Measurements from ENCODE around the gene CCM2.
"Not testable (repeated sequence)": the region's sequence is repeated elsewhere in the genome, so short reads cannot be mapped to it uniquely, and the experiment has no call there.

CCM2 gene

DNA sequence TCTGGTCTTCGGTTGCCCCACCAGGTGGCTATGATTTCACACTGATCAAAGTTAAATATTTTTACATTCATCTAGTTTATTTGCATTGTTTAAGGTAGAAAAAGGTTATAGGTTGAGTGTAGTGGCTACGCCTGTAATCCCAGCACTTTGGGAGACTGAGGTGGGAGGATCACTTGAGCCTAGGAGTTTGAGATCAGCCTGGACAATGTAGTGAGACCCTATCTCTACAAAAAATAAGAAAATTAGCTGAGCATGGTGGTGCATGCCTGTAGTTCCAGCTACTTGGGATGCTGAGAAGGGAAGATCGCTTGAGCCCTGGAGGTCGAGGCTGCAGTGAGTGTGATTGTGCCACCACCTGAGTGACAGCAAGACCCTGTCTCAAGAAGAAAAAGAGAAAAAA, 3.8 kb downstream of the CCM2 start:
- DNase-seq, result no peak

DNA sequence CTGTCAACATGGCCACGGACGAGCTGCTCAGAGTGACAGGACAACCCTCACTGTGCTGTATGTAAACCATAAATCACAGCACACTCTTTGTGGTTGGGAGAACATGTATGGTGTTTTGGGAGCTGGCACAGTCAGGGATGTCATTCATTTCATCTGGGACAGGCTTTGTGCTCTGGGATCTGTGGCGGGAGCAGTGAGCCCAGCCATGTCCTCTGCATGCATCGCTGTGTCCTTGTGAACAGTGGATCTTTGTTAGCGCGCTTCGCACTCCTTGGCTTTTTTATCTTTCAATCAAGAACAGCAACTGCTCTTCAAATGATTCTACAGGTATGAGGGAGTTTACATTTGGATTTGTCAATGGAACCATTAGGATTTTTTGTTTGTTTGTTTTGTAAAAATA, 7.1 kb downstream of the CCM2 start:
- no peak for DNase-seq

DNA sequence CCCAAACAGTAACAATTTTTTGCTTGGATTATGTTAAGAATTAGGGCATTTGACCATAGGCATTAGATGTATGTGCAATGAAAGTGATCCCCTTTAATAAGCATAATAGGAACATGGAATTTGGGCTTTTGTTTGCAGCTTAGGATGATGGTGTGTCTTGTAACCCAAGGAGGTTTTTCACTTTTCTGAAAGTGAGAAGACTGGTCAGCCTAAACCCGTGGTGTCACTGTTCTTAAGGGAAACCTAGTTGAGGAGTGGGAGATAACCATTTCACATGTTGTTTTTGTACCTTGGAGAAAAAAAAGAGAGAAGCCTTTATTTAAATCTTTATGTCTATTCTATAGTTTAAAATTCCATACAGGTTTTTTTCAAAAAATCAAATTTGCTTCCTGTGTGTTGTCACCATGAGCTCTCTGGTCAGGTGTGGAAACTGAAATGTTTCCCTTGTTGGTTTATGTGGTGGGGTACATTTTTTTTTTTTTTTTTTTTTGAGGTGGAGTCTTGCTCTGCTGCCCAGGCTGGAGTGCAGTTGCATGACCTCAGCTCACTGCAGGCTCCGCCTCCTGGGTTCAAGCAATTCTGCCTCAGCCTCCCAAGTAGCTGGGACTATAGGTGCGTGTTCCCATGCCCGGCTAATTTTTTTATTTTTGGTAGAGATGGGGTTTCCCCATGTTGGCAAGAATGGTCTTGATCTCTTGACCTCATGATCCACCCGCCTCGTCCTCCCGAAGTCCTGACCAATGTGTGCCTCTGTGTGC, 7.7 kb downstream of the CCM2 start:
- no peak for DNase-seq

DNA sequence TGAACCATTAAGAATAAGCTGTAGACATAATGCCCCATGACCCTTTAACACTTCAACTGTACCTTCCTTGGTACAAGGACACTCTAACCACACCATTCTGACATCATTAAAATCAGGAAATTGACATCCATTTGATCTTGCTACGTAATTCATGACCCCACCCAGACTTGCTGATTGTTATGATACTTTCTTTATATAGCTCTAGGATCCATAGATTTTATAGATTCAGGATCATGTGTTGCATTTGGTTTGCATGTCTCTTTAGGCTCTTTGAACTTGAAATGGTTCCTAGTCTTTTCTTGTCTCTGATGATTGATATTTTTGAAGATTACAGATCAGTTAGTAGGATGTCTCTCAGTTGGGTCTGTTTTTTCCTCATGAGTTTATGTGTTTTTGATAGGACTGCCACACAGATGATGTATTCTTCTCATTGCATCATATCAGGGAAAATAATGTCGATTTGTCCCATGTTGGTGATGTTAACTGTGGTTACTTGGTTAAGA, 13.5 kb downstream of the CCM2 start:
- DNase-seq, result no peak

GRCh38 chr7:45015313-45015712, 15.3 kb downstream of the CCM2 start:
- DNase-seq, result no peak

- DNase-seq, result no peak
These were observed 17.3 kb downstream of the CCM2 start for GRCh38 chr7:45017253-45017652.

DNA sequence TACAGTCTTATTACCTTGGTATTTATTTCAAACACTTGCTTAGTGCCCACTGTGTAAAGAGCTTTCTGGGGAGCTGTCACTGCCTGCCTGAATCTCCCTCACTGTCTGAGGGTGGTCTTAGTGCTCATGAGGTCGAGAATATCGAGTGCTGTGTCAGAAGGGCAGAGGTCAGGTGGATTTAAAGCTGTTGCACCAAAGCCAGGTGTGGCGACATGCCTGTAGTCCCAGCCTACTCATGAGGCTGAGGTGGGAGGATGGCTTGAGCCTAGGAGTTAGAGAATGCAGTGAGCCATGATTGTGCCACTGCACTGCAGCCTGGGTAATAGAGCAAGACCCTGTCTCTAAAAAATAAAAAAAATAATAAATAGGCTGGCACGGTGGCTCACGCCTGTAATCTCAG, 20.9 kb downstream of the CCM2 start:
- DNase-seq, result no peak

GRCh38 chr7:45021604-45022296, 21.7 kb downstream of the CCM2 start:
- DNase-seq, result no peak

- no peak for DNase-seq
These were observed 24.2 kb downstream of the CCM2 start for GRCh38 chr7:45024126-45024744.

DNA sequence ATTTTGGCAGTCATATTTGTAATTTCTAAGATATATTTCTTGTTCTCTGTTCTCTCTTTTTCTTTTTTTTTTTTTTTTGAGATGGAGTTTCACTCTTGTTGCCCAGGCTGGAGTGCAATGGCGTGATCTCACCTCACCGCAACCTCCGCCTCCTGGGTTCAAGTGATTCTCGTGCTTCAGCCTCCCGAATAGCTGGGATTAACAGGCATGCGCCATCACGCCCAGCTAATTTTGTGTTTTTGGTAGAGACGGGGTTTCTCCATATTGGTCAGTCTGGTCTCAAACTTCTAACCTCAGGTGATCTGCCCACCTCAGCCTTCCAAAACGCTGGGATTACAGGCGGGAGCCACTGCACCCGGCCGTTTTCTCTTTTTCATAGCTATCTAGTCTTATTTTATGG, 25.5 kb downstream of the CCM2 start:
- DNase-seq, result not testable (repeated sequence)

GRCh38 chr7:45026013-45026412, 26.0 kb downstream of the CCM2 start:
- DNase-seq, result no peak

GRCh38 chr7:45026984-45027773, 27.2 kb downstream of the CCM2 start:
- no peak for DNase-seq

DNA sequence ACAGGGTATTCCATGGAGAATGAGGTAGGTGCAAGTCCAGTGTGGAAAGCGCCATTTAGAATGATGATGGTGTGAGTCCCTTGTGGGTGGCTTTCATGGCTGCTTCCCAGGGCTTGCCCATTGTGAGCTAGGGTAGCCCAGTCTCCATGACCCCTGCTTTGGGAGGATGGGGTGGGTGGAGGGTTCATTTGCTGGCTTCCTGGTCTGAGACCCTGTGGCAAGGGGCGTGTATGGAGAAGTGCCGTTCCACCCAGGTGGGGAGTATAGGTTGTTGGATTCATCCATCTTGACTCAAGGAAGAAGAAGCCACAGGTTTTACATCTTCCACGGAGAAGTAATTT, 27.7 kb downstream of the CCM2 start:
- DNase-seq, result no peak

- no peak for DNase-seq
These were observed 28.3 kb downstream of the CCM2 start for GRCh38 chr7:45028138-45028919.

- no peak for DNase-seq
These were observed 28.9 kb downstream of the CCM2 start for GRCh38 chr7:45028920-45029344.

DNA sequence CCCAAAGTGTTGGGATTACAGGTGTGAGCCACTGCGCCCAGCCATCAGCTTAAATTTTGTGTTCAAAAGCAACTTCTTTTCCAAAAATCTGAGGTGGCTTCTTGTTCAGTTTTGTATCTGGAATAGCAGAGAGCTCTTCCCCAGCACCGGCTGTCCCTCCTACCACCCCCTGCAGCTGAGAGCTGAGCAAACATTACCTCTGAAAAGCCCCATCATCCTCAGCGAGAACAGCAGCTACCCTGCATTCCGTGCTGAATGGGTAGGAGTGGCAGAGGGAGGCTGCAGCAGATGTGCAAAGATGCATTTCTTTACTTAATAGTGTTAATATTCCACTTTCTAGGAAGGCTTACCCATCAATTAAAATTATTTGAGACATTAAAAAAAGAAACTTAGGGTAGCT, 31.8 kb downstream of the CCM2 start:
- no peak for DNase-seq

DNA sequence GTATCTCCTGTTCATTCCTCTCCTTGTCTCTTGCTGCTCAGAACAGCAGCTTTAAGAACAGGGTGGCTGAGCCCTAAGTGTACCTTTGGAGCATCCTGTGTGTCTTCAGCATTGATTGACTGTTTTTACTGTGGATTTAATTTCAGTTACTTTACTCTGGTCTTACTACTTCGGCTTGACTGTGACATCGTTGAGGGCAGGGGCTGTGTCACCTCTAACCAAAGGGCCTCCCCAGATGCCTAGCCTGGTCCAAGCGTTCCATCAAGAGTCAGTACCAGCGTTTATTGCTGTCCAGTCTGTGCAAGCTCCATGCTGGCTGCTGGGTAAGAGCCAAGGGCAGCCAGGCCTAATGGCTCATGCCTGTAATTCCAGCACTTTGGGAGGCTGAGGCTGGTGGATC, 32.4 kb downstream of the CCM2 start:
- DNase-seq, result no peak

- no peak for DNase-seq
These were observed 33.4 kb downstream of the CCM2 start for GRCh38 chr7:45033261-45033930.

DNA sequence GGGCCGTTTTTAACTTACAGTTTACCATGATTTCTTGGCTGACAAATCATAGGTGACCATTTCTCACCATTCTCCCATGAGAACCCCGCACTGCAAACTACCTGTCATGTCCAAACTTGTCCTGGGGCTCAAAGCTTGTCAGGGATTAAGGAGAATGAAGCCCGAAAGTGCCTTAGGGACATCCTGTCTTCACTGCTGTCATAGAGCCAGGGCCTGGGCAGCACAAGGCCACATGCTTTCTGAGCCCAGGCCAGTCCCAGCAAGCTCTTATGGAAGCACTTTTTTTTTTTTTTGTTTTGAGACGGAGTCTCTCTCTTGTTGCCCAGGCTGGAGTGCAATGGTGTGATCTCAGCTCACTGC, 33.9 kb downstream of the CCM2 start:
- DNase-seq, result no peak

- not testable (repeated sequence) for DNase-seq
These were observed 34.7 kb downstream of the CCM2 start for GRCh38 chr7:45034710-45035109.

- no peak for DNase-seq
These were observed 35.4 kb downstream of the CCM2 start for GRCh38 chr7:45035371-45035770.

GRCh38 chr7:45035893-45036292, 35.9 kb downstream of the CCM2 start:
- DNase-seq, result no peak
